ENCODE measurements around the gene PCDH9.

The PCDH9 gene

GRCh38 chr13:66751691-66752090 is 478.4 kb downstream of the PCDH9 start:
- DNase-seq (ENCODE audit: low spot score): no peak

DNA sequence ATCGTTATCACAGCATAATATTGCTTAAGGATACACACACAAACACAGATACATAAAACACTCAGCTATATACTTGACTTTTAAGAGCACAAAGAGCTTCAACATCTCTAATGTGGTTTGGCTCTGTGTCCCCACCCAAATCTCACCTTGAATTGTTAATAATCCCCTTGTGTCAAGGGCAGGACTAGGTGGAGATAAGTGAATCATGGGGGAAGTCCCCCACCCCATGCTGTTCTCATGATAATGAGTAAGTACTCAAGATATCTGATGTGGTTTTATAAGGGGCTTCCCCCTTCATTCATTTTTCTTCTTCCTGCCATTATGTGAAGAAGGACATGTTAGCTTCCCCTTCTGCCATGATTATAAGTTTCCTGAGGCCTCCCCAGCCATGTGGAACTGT is 481.4 kb downstream of the PCDH9 start:
- DNase-seq (ENCODE audit: low spot score): no peak

DNA sequence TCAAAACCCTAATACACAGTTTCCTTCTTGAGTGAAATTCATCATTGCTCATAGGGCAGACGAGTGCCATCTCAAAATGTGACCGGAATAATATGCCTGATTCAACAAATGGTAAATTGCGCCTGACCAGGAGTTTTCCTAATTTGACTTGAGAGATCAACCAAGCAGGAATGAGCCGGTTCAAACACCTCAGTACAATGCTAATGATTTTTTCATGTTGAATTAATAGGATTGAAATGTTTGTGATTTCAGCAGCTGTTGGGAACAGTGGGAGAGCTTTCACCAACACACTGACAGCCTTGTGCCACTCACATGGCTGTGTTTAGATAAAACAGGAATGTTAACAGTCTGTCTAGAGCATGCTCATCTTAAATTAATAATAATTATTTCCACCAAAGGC is 484.8 kb downstream of the PCDH9 start:
- no peak for DNase-seq (ENCODE audit: low spot score)

DNA sequence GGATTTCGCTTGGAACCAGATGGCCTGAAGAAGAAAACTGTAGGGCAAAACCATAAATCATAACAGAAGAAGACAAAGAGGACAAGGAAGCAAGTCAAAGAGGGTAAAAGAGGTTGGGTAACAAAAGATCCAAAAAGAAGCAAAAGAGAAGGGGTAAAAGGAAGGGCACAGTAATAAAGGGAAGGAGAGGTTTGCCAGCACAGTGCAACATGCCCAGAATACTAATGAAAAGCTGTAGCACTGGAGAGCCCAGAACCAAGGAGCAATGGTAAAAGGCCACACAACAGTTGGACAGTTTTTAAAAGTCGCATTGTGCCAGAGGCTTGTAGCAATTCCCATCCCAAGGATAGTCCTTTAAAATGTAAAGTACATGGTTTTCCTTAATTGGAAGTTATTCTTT is 506.6 kb downstream of the PCDH9 start:
- no peak for DNase-seq (ENCODE audit: low spot score)

GRCh38 chr13:66716538-66716937 is 513.6 kb downstream of the PCDH9 start:
- no peak for DNase-seq (ENCODE audit: low spot score)

- no peak for DNase-seq (ENCODE audit: low spot score)
These were observed 515.3 kb downstream of the PCDH9 start for GRCh38 chr13:66714795-66715194.

DNA sequence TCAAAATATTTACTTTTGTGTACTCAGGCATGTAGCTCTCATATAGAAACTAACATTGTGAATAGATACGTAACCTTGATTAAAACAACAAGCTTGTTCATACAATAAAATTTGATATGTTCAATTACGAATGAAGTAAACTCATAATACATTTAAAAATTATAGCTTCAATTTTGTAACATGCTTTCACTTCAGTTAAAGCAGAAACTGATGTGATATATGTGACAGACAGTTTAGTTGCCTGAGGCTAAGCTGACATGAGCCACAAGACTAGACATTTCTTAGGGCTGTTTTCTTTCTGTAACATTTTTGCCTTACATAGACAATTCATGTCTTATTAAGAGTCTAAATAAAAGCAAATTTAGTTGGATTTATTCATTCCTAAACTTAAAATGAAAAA is 526.0 kb downstream of the PCDH9 start:
- no peak for DNase-seq (ENCODE audit: low spot score)

- no peak for DNase-seq (ENCODE audit: low spot score)
These were observed 526.5 kb downstream of the PCDH9 start for GRCh38 chr13:66703597-66703996.

- no peak for DNase-seq (ENCODE audit: low spot score)
These were observed 530.0 kb downstream of the PCDH9 start for GRCh38 chr13:66700117-66700601.

DNA sequence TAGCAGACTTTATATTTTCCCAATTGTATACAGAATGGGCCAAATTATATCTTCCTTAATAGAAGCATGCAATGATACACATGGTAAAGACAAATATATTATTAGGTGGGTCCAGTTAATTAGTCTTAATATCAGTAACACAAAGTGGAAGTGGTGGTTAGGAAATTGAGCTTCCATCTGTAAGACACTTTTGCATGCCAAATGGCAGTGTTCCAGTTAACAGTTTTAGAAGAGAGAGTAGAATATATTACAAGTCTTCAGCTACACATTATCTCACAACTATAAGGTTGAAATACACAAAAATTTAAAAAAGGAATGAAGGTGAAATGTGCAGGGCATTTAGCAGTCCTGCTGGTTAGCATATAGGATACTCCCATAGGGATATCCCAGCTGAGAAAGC is 536.5 kb downstream of the PCDH9 start:
- DNase-seq (ENCODE audit: low spot score): no peak

DNA sequence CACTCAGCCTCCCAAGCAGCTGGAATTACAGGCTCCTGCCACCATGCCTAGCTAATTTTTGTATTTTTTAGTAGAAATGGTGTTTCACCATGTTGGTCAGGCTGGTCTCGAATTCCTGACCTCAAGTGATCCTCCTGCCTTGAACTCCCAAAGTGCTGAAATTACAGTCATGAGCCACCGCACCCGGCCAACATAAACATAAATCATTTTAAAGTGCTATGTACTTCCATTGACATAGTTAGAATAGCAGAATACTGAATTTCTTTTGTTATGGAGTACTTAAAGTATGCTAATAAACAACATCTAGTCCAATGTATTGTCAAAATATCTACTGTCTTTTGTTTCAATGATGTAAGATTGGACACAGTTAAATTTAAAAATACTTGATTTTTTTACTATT is 539.0 kb downstream of the PCDH9 start:
- DNase-seq (ENCODE audit: low spot score): no peak

DNA sequence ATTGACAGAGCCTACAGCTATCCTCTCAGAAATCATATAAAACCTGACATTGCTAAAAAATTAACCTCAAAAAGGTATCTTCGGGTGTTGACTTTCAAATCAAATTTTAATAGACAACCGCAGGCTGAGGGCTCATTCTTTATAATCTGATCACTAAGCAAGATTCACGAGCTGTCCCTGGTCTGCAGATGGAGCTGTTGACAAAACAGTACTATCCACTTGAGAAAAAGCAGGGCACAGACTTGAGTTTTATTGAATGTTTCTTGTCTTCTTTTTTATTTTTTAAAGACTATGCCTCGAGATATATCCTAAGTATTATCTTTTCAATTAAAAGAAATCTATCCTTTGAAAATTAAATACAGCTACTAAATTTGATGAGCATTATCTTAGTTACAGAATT is 540.5 kb downstream of the PCDH9 start:
- DNase-seq (ENCODE audit: low spot score): no peak

DNA sequence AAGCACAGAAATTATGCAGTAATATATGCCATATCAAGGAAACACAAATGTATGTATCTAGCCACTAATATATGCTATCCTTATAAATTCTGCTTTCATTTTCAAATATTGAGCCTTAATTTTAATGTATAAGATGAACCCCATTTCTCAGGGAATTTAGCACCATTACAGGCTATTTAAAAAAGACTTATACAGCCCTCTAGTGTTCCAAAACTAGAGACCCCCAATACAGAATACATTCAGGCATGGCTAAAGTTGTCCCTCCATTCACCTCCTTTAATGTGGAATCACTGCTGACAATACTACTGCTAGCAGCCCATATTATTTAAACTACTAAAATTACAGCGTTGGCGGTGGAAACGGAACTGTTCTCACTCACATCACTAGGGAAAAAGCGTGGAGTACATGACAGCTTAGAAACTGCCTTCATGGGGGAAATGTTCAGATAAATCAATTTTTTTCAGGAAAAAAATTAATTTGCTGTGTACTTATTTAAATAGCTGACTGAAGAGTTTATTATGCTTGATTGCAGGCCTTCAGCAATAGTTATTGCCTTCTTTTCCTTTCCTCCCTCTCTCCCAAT is 541.0 kb downstream of the PCDH9 start:
- no peak for DNase-seq (ENCODE audit: low spot score)

DNA sequence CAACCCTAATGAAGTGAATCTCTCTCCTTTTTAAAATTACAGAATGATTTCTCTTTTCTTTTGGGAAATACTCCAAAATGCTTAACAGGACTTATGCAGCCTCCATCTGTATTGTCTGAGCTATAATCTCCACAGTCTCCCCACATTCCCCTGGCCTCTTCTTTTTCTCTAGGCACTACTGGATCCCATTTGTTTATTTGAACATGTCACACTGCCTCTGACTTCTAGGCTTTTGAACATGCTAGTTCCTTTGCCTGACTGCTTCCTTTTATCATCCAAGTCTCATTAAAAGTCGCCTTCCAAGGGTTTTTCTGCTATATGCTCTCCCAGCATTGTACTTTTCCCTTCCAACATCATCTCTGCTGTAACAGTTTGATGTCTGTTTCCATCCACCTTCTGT is 548.7 kb downstream of the PCDH9 start:
- DNase-seq (ENCODE audit: low spot score): no peak

- no peak for DNase-seq (ENCODE audit: low spot score)
These were observed 550.1 kb downstream of the PCDH9 start for GRCh38 chr13:66680031-66680430.

GRCh38 chr13:66675620-66676019 is 554.5 kb downstream of the PCDH9 start:
- no peak for DNase-seq (ENCODE audit: low spot score)

DNA sequence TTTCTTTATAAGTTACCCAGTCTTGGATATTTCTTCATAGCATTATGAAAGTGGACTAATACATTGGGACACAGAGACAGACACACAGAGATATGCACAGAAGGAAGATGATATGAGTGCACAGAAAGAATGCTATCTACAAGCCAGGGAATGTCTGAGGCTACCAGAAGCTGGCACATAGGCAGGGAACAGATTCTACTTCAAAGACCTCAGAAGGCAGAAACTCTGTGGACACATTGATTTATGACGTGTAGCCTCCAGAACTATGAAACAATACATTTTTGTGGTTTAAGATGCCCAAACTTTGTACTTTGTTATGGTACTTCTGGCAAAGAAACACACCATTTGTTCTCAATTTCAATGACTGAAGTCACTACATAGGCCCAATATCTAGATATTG is 556.7 kb downstream of the PCDH9 start:
- no peak for DNase-seq (ENCODE audit: low spot score)

DNA sequence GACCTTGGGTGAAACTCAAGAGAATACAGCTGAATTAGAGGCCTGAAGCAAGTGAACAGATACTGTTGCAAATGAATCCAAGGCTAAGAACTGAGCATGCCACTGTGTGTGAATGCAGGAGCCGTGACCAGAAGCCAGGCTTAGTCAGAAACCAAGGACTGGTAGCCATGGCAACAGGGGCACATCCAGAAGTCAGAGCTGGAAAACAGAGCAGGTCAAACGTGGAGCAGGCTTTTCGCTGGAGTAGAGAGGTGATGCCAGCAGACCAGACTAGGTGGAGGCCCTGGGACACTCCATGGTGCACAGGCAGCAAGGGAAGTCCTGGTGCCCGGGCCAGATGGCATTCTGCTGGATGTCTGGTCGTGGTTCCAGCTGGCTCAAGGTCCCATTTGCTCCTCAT is 564.1 kb downstream of the PCDH9 start:
- no peak for DNase-seq (ENCODE audit: low spot score)

- no peak for DNase-seq (ENCODE audit: low spot score)
These were observed 566.4 kb downstream of the PCDH9 start for GRCh38 chr13:66663711-66664110.

- DNase-seq (ENCODE audit: low spot score): no peak
These were observed 566.9 kb downstream of the PCDH9 start for GRCh38 chr13:66663206-66663605.

DNA sequence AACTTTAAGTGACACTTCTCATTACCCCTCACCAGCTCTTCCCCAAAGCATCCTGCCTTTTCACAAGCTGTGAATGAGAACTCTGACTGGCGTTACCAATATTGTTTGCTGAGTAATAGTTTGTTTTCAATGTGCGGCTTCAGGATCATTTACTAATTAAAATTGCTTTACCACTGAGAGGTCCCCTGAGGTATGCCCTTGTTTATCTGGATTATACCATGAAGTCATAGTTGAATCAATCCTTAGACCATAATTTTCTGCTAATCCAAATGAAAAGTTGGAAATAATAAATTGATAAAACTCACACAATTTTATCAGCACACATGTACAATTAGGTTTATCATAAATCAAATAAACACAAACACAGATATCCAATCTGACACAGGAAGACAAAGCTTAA is 568.8 kb downstream of the PCDH9 start:
- no peak for DNase-seq (ENCODE audit: low spot score)

DNA sequence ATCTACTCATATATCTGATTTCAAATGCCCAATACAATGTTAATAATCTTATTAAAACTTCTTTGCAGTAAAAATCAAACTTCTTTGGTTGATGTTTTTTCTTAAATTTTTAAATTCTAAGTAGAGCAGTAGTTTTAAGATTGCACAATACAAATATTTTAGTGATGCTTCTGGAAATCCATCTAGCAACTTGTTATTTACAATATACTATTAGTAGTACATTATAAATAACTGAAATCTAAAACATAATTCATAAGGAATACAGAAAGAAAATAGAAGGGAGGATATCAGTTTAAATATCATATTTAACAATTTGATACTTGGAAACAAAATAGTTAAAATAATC is 569.7 kb downstream of the PCDH9 start:
- DNase-seq (ENCODE audit: low spot score): no peak

DNA sequence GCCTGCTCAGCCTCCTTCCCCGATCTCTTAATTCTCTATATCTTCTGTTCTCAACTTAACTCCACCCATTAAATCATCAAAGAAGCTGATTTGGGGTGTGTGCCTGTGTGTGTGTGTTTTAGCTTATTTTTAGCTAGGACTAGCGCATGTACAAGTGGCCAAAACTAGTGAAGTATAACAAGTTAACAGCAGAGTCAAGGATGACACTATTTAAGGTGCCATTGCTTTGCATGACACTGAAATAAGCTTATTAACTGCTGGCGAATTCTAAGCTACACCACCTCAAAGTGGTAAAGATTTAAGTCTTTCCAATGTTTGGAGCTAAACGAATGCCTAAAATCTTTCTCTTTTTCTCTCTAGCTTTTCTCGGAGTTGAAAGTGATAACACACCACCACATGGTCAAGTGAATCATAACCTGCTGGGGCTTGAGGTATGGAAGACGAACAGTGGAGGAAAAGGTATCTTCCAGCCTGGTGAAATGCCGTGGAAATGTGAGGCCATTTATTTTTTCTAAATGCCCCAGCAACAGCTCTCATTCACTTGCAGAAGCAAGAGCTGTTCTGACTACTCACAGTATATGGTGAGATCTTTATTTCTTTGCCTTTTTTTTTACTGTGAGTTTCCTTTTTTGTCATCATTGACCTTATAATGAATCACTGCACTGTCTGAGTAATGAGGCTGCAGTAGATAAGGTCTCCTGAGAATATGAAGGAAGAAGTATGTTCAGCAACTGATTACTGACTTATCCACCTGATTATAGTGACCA is 570.3 kb downstream of the PCDH9 start:
- DNase-seq (ENCODE audit: low spot score): no peak

DNA sequence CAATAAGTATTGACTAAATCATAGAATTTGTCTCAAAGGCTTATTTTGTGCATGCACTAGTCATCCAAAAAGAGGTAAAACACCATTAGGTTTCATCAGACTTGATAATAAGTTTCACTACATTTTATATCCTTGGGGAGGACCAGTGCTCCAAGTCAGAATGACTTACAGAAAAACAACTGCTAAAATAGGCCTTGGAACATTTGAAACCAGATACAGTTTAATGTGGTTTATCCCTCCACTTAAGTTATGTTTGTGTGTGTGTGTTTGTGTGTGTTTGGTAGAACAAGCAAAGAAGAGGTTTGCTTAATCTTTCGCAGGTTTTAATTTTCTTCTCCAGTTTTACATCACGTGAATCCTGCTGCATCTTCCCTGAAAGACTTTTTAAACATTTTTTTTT is 570.9 kb downstream of the PCDH9 start:
- DNase-seq (ENCODE audit: low spot score): no peak

Measured in CD4-positive, alpha-beta T cell treated with Interleukin-6 at 100 ng/mL for 8 hours (primary cell).